Lower lobe of right lung (tissue), 2 donors: ENCODE measurements around the gene SLC9B2. TPM values are rescaled to one million over a fixed set of nuclear protein-coding genes. Genes with fewer than 3 reads are reported as not detected.

ENCODE experiments used
- ATAC-seq, 2 donors: fragments of 200-7000 bp; cut with Tn5 transposase; one replicate each; pipeline ENCODE4 v1.9.1; 2020 to 2022; ENCODE audit warnings: mild to moderate bottlenecking in 2 of 2, moderate library complexity in 2 of 2
- DNase-seq: peaks from one replicate; pipeline ENCODE4 v3.0.0-alpha.2; 2020
- H3K27ac ChIP-seq: fragments of 200-600 bp; one replicate; pipeline ENCODE4 v1.8.0; 2022
- H3K27me3 ChIP-seq: fragments of 200-600 bp; one replicate; pipeline ENCODE4 v1.8.0; 2022; ENCODE audit warnings: low read depth
- H3K36me3 ChIP-seq: fragments of 200-600 bp; one replicate; pipeline ENCODE4 v1.8.0; 2022; ENCODE audit warnings: mild to moderate bottlenecking
- H3K4me1 ChIP-seq: fragments of 200-600 bp; one replicate; pipeline ENCODE4 v1.8.0; 2022
- H3K4me3 ChIP-seq: fragments of 200-600 bp; one replicate; pipeline ENCODE4 v1.8.0; 2022; ENCODE audit warnings: mild to moderate bottlenecking
- H3K9me3 ChIP-seq: fragments of 200-600 bp; one replicate; pipeline ENCODE4 v1.8.0; 2022
- intact Hi-C: fragments of 100-400 bp; cut with DNase I; formaldehyde crosslinking; loops from one replicate; pipeline ENCODE4 v1.11.0; 2022
- total RNA-seq: library from RNA; stranded (reverse); fragmentation: NEBNext Ultra II Directional; extraction: Animal tissue kit (Norgen Biotek cat#: 25700); gene quantifications from one replicate; pipeline ENCODE4 v1.2.1, GENCODE V29; 2021
- TF ChIP-seq, protein P1 (sequence below): fragments of 200-600 bp; IDR thresholded peaks from one replicate; pipeline ENCODE4 v1.8.0; 2022; ENCODE audit warnings: antibody characterized with exemption, mild to moderate bottlenecking
- donor health status: DM: no; HTN: yes; CAD: no; lungs with severe emphysema.

Gene SLC9B2
- total RNA-seq, 1 donor from 2014 or later = 5.5 TPM

DNA sequence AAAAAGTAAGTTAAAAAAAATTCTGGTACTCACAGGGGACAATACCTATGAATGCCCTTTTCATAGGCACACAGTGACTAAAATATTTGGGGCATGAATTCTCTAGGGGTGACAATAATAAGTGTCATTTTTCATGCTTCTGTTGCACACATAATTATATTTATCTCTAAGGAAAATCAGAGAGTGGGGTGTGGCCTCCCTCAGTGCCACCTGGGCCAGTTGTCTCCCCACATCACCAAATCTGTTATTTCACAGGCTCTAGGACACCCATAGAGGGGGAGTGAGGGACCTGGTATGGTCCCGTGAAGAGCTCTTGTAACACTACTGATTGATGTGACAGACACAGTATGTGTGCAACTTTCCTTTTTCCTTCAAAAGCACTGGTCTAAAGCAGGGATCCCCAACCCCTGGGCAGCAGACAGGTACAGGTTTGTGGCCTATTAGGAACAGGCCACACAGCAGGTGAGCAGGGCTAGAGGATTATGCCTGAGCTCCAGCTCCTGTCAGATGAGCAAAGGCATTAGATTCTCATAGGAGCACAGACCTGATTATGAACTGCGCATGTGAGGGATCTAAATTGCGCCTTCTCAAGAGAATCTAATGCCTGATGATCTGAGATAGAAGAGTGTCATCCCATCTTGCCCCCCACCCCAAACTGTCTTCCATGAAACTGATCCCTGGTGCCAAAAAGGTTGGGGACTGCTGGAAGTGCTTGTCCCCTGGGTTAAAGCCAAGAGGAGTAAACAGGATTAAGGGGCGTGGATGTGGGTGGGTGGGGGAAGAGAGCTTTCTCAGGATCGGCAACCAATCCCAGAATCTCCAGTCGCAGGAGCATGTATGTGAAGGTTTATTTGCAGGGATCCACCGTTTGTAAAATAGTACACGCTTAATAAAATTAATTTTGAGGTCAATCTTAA lies 57.9 kb downstream of the SLC9B2 start:
- Histone ChIP-seq H3K36me3 (no peaks in the 10 kb centered on the region), H3K4me3 (peak overlapping the region; percentile 53), H3K27me3 (no peaks in the 10 kb centered on the region), H3K4me1 (no peaks in the 10 kb centered on the region), H3K27ac (peak overlapping the region; percentile 87), H3K9me3 (no peaks in the 10 kb centered on the region)
- intact Hi-C loops = no loop called here
- TF ChIP-seq, protein P1, sequence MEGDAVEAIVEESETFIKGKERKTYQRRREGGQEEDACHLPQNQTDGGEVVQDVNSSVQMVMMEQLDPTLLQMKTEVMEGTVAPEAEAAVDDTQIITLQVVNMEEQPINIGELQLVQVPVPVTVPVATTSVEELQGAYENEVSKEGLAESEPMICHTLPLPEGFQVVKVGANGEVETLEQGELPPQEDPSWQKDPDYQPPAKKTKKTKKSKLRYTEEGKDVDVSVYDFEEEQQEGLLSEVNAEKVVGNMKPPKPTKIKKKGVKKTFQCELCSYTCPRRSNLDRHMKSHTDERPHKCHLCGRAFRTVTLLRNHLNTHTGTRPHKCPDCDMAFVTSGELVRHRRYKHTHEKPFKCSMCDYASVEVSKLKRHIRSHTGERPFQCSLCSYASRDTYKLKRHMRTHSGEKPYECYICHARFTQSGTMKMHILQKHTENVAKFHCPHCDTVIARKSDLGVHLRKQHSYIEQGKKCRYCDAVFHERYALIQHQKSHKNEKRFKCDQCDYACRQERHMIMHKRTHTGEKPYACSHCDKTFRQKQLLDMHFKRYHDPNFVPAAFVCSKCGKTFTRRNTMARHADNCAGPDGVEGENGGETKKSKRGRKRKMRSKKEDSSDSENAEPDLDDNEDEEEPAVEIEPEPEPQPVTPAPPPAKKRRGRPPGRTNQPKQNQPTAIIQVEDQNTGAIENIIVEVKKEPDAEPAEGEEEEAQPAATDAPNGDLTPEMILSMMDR = no peak
- DNase-seq (no peak), ATAC-seq (peak; percentile 37 to 56)

DNA sequence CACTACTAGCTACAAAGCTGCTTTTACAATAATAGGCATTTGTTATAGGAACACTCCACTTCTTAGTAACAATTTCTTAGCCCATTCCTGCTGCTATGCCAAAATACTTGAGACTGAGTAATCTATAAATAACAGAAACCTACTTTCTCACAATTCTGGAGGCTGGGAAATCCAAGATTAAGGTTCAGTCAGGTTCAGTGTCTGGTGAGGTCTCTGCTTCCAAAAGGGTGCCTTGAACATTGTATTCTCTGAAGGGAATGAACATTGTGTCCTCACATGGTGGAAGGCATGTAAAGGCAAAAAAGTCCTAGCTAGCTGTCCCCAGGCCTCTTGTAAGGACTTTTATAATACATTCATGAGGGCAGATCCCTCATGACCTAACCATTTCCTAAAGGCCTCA lies 64.0 kb downstream of the SLC9B2 start:
- peaks cover 13% of the 10 kb centered on the region for H3K4me1 ChIP-seq
- TF ChIP-seq, protein P1 = no peak
- no peak for ATAC-seq
- DNase-seq = no peak
- intact Hi-C loops = no loop called here
- H3K9me3 ChIP-seq = no peaks in the 10 kb centered on the region
- no peaks in the 10 kb centered on the region for H3K36me3 ChIP-seq
- peak overlapping the region; percentile 57 for H3K27ac ChIP-seq
- H3K27me3 ChIP-seq = no peaks in the 10 kb centered on the region
- no peak overlapping the region for H3K4me3 ChIP-seq

GRCh38 chr4:103012060-103012459 lies 64.5 kb downstream of the SLC9B2 start:
- no peak overlapping the region for H3K4me3 ChIP-seq
- TF ChIP-seq, protein P1 = no peak
- no peak for DNase-seq
- peak; percentile 2 to 6 for ATAC-seq
- intact Hi-C loops = no loop called here
- H3K27ac ChIP-seq = peak overlapping the region; percentile 57
- no peaks in the 10 kb centered on the region for H3K9me3 ChIP-seq
- no peaks in the 10 kb centered on the region for H3K27me3 ChIP-seq
- peaks cover 13% of the 10 kb centered on the region for H3K4me1 ChIP-seq
- H3K36me3 ChIP-seq = no peaks in the 10 kb centered on the region

- intact Hi-C loops = no loop called here
- no peaks in the 10 kb centered on the region for H3K36me3 ChIP-seq
- H3K4me1 ChIP-seq = peaks cover 13% of the 10 kb centered on the region
- H3K27ac ChIP-seq = peak overlapping the region; percentile 57
- TF ChIP-seq, protein P1 = no peak
- H3K4me3 ChIP-seq = no peak overlapping the region
- no peaks in the 10 kb centered on the region for H3K9me3 ChIP-seq
- peak; percentile 85 to 87 for ATAC-seq
- no peaks in the 10 kb centered on the region for H3K27me3 ChIP-seq
- peak; percentile 55 for DNase-seq
Measured at GRCh38 chr4:103011378-103012025, 65.1 kb downstream of the SLC9B2 start.

GRCh38 chr4:103010804-103011203 lies 65.8 kb downstream of the SLC9B2 start:
- TF ChIP-seq, protein P1 = no peak
- Histone ChIP-seq H3K27ac (no peak overlapping the region), H3K4me3 (no peak overlapping the region), H3K9me3 (no peaks in the 10 kb centered on the region), H3K4me1 (peaks cover 13% of the 10 kb centered on the region), H3K27me3 (no peaks in the 10 kb centered on the region), H3K36me3 (no peaks in the 10 kb centered on the region)
- no peak for ATAC-seq
- intact Hi-C loops = no loop called here
- DNase-seq = no peak
